Measurements from ENCODE around the gene WDR89.
"Not testable (repeated sequence)": the region's sequence is repeated elsewhere in the genome, so short reads cannot be mapped to it uniquely, and the experiment has no call there.

The WDR89 gene

DNA sequence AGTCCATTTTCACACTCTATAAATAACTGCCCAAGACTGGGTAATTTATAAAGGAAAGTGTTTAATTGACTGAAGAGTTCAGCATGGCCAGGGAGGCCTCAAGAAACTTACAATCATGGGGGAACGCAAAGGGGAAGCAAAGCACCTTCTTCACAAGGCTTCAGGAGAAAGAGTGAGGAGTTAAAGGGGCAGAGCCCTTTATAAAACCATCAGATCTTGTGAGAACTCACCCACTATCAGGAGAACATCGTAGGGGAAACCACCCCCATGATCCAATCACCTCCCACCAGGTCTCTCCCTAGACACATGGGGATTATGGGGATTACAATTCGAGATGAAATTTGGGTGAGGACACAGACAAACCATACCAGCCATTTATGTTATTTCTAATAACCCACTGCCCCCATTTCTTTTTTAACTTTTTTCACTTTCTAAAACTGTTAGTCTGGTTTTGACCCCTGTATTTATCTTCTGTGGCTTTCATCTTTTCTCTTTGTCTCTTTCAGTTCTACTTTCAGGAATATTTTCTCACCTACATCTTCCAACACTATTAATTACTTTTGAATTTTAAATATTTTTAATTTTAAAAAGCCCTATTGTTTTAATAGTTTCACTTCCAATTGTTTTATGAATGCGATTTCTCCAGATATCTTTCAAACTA, 44.5 kb downstream of the WDR89 start:
- no peak for DNase-seq (ENCODE audit: low spot score)

DNA sequence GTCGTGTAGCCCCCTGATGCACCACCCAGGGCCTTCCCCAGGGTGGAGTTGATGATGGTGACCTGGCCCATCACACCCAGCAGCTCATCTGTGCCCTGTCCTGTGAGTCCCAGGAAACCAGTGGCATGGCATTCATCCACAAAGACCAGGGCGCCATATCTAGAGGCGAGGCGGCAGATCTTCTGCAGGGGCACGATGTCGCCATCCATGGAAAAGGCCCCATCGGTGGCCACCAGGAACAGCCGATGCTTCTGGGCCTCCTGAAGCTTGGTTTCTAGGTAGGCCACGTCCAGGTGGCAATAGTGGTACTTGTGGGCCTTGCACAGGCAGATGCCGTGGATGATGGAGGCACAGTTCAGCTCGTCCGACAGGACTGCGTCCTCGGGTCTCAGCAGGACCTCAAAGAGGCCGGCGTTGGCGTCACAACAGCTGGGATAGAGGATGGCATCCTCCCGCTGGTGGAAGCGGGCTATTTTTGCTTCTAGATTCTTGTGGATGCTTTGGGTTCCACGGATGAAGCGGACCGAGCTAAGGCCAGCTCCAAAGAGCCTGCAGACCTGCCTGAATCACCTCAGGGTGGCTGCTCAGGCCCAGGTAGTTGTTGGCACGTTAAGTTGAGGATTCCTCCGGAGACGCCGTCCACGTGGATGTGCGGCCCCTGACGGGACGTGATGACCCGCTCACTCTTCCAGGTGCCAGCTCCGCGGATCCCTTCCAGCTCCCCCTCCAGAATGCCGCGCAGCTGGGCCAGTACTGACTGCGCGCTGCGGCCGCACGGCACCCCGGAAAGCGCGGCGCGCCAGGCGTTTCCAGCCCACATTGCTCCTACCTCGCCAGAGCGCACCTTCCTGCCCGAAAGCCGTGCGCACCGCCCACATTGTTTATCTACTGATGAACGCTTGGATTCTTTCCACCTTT, 47.0 kb downstream of the WDR89 start:
- DNase-seq (ENCODE audit: low spot score): no peak

DNA sequence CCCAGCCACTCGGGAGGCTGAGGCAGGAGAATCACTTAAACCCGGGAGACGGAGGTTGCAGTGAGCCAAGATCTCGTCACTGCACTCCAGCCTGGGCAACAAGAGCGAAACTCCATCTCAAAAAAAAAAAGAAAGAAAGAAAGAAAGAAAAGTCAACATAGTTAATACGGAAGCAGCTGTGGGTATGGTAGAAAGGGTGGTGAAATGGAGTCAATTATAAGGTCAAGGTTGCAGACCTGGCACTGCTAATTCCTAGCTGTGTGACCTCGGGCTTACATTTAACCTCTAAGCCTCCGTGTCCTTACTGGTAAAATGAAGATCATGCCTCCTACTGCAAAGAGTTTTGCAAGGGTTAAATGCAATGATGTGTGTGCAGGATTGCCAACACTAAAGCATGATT, 58.6 kb downstream of the WDR89 start:
- not testable (repeated sequence) for DNase-seq (ENCODE audit: low spot score)

DNA sequence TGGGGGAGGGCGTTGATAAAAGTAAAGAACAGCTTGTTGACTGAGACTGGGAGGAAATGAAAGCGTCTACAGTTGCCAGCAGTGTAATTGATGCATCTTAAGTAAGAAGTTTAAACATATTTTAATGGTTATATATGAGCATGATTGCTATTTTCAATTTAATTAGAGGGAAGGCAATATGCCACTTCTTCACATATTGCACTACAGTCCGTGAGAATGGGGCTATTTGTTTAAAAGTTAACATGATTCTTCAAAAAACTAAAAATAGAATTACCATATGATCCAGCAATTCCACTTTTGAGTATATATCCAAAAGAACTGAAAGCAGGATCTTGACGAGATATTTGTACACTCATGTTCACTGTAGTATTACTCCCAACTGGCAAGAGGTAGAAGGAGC, 60.2 kb downstream of the WDR89 start:
- no peak for DNase-seq (ENCODE audit: low spot score)

DNA sequence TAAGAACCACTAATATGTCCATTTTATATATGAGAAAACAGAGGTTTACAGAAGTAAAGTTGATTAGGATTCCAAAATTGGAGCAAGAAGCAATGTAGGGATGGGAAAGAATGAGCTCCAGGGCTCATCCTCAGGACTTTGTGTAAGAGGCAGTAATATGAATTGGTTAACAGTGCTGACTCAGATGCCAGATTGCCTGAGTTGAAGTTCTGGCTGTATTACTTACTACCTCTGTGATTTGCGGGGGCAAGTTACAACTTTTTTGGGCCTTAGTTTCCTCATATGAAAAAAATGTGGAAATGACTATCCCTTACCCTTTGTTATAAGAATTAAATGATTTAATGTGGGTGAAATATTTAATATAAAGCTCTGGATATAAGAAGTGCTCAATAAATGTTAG, 63.4 kb downstream of the WDR89 start:
- no peak for DNase-seq (ENCODE audit: low spot score)

DNA sequence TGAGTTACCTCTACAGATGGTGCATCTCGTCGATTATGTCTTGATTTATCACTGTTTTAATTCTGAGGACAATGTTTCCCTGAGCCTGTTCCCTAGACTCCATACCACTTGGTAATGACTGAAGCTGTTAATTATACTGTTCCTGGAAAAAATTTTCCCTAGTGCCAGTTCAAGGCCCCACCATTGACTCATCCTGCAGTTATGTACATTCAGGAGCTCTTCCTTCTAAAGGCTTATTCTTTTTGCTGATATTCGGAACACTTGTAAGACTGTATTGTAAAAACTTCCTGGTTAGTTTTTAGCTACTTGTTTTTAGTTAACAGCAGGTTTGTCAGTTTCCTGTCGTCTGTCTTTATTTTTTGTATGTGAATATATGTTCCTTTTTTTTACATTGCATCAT, 68.1 kb downstream of the WDR89 start:
- no peak for DNase-seq (ENCODE audit: low spot score)

DNA sequence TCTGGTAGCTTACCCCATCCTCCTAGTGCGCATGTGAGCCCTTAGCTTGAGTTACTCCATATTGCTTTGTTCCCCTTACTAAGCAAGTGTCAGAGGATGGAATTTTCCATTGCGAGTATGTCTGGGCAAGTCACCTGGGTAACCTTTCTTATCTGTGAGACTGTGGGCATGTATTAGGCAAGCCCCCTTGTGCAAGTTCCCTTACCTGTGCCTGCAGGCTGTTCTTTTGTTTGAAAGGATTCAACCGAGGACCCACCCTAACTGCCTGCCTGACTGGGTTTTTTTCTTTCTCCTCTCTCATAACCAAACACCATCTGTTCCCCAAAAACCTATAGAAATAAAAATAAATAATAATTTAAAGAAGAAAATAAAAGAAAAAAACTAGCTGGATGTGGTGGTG, 76.2 kb downstream of the WDR89 start:
- no peak for DNase-seq (ENCODE audit: low spot score)

DNA sequence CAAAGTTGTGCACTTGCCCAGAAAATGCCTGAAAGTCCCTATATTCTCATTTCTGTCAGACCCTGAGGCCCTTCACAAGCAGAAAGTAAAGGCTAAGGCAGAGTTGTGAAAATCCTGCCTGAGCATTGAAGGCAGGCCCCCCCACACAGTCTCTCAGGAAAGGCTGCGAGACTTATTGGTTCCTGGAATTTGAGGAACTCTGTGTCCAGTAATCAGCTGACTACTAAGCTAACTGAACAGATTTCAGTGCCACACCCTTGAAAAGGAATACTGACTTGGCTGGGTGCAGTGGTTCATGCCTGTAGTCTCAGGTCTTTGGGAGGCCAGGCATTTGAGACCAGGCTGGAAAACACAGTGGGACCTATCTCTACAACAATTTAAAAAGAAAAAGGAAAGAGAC, 77.4 kb downstream of the WDR89 start:
- peak; percentile 56 for DNase-seq (ENCODE audit: low spot score)

DNA sequence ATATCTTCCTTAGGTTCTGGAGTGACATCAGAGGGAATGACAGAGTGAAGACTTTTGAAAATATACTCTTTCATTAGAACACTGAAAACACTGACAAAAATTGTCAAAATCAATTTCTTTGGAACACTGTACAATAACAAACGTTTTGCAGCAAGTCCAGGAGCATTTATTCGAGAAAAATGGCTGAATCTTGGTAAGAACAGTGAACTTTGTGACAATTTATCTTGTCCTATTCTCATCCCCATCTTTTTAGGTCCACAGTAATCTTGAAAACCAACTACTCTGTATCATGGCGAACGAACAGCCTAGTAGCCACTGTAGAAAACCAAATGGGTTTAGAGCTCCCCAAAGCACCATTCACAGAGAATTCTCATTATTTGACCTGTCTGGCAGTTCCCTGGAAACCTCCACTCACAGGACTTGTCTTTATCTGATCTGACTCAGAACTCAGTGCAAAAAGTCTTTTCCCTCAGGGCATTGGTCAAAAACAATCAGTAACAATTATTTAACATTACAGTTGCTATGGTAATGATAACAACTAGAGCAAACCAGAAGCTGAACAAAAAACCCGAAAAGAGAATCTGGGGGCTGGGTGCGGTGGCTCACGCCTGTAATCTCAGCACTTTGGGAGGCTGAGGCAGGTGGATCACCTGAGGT, 78.2 kb downstream of the WDR89 start:
- DNase-seq (ENCODE audit: low spot score): no peak

DNA sequence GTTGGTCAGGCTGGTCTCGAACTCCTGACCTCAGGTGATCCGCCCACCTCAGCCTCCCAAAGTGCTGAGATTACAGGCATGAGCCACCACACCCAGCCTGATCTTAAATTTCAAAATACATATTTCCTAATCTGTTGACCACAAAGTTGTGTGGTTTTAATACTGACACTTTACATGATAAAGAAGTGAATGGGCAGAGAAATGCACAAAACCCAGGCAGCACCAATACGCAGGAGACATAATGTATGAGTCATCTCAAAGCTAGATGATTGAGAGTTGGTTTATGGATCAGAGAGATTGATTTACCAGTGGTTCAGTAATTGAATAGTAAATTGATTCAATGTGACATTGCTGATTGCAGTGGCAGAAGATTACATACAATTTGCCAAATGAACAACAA, 79.3 kb downstream of the WDR89 start:
- DNase-seq (ENCODE audit: low spot score): no peak

DNA sequence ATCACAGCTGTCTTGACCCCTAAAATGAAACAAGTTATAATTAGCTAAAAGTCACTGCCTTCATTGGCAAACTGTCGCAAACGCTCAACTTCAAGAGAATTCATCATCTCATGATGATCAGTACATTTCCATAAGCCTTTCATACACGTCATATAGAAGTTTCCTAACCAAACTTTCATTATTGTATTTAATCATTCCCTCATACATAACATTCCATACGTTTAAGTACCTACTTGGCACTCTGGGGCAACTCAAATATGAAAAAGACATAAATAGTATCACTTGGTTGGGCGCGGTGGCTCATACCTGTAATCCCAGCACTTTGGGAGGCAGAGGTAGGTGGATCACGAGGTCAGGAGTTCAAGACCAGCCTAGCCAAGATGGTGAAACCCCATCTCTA, 86.1 kb downstream of the WDR89 start:
- DNase-seq (ENCODE audit: low spot score): no peak

DNA sequence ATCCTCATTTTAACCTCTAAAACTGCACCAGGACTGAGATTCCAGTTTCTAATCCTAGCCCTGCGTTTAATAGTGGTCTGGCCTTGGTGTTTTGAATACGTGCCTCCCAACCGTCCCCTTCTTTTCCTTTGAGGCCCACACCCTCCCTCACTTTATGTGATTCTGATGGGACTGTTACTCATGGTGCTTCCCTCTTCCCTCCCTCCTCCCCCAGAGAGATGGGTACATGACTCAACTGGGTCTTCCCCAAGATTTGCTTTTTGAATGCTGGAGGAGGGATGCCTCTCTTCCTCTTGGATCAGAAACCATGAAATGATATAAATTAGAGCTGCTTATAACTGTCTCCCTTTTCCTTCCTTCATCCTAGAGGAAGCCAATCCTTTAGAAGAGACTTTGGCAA, 90.3 kb downstream of the WDR89 start:
- peak; percentile 55 for DNase-seq (ENCODE audit: low spot score)

DNA sequence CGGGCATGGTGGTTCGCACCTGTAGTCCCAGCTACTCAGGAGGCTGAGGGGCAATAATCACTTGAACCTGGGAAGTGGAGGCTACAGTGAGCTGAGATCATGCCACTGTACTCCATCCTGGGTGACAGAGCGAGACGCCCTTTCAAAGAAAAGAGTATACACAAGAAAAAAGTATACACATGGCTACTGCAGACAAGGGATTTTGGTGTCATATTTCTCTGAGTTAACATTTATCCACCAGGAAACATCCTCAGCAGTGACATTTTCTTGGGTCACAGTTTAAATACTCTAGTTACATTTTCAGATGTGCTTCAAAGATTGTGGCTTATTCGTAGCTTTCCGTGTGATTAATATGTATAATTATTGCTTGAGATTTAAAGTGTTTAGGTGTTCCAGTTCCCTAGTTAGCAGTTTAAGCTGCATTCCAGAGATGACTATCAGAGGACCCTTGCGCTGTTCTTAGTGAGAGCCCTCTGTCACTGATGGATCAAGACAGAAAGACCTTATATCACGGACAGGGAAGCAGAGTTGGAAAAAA, 93.8 kb downstream of the WDR89 start:
- no peak for DNase-seq (ENCODE audit: low spot score)
